ENCODE measurements around the gene SHOC2. TPM values are rescaled to one million over a fixed set of nuclear protein-coding genes. Genes with fewer than 3 reads are reported as not detected.

SHOC2 gene
- total RNA-seq, 1 donor from 2014 or later: 38.7 TPM

DNA sequence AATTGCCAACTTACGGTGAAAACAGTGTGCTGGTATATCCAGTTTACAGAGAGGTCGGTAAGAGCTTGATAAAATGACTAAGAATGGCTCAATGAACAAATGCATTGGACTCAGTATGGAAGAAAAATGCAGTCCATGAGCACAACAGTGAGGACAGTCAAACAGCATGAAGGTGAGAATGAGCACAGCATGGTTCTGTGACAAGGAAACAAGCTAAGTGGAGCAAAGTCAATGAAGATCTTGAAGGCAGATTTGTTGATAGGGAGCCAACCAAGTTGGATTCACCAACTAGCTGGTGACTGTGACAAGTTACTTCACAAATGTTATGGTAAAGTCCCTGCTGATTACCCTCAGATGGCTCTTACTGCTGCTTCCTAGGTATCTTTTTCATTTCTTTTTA lies 75.9 kb downstream of the SHOC2 start:
- Mint-ChIP-seq H3K4me1 (ENCODE audit: unreplicated experiment) (peaks cover 9% of the 10 kb centered on the region), H3K27me3 (no peaks in the 10 kb centered on the region), H3K9me3 (peaks cover 3% of the 10 kb centered on the region), H3K27ac (no peak overlapping the region), H3K36me3 (peaks cover 16% of the 10 kb centered on the region), H3K4me3 (no peak overlapping the region)
- TF ChIP-seq, protein P1, sequence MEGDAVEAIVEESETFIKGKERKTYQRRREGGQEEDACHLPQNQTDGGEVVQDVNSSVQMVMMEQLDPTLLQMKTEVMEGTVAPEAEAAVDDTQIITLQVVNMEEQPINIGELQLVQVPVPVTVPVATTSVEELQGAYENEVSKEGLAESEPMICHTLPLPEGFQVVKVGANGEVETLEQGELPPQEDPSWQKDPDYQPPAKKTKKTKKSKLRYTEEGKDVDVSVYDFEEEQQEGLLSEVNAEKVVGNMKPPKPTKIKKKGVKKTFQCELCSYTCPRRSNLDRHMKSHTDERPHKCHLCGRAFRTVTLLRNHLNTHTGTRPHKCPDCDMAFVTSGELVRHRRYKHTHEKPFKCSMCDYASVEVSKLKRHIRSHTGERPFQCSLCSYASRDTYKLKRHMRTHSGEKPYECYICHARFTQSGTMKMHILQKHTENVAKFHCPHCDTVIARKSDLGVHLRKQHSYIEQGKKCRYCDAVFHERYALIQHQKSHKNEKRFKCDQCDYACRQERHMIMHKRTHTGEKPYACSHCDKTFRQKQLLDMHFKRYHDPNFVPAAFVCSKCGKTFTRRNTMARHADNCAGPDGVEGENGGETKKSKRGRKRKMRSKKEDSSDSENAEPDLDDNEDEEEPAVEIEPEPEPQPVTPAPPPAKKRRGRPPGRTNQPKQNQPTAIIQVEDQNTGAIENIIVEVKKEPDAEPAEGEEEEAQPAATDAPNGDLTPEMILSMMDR (conservative IDR thresholded peaks at IDR 0.05): no peak
- DNase-seq (ENCODE audit: extremely low spot score, unreplicated experiment): no peak

GRCh38 chr10:110996256-110996655 lies 76.9 kb downstream of the SHOC2 start:
- H3K27me3 Mint-ChIP-seq: no peaks in the 10 kb centered on the region
- H3K4me1 Mint-ChIP-seq (ENCODE audit: unreplicated experiment): peaks cover 9% of the 10 kb centered on the region
- H3K9me3 Mint-ChIP-seq: peaks cover 3% of the 10 kb centered on the region
- H3K27ac Mint-ChIP-seq: no peak overlapping the region
- no peak for DNase-seq (ENCODE audit: extremely low spot score, unreplicated experiment)
- H3K36me3 Mint-ChIP-seq: peaks cover 16% of the 10 kb centered on the region
- no peak overlapping the region for H3K4me3 Mint-ChIP-seq
- TF ChIP-seq, protein P1 (conservative IDR thresholded peaks at IDR 0.05): no peak

GRCh38 chr10:111004016-111004415 lies 84.6 kb downstream of the SHOC2 start:
- Mint-ChIP-seq H3K36me3 (peaks cover 24% of the 10 kb centered on the region), H3K9me3 (no peaks in the 10 kb centered on the region), H3K27ac (no peak overlapping the region), H3K4me3 (no peak overlapping the region), H3K4me1 (ENCODE audit: unreplicated experiment) (peaks cover 14% of the 10 kb centered on the region), H3K27me3 (no peaks in the 10 kb centered on the region)
- TF ChIP-seq, protein P1 (conservative IDR thresholded peaks at IDR 0.05): no peak
- DNase-seq (ENCODE audit: extremely low spot score, unreplicated experiment): no peak

DNA sequence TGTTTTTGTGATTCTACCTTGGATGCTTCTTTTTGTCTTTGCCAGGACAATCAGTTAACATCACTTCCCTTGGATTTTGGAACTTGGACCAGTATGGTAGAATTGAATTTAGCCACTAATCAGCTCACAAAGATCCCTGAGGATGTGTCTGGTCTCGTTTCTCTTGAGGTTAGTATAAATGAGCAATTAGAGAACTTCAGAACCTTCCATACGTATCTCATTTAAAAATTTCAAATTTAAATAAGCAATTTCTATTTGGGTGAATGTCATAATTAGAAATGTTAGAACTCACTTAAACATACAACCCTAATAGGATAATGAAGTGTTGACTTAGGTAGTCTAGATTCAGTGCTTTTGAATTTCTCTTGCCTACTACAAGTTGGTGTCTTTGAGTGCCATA lies 88.1 kb downstream of the SHOC2 start:
- TF ChIP-seq, protein P1 (conservative IDR thresholded peaks at IDR 0.05): no peak
- H3K9me3 Mint-ChIP-seq: no peaks in the 10 kb centered on the region
- H3K36me3 Mint-ChIP-seq: peaks cover 19% of the 10 kb centered on the region
- H3K4me1 Mint-ChIP-seq (ENCODE audit: unreplicated experiment): peaks cover 14% of the 10 kb centered on the region
- no peak for DNase-seq (ENCODE audit: extremely low spot score, unreplicated experiment)
- no peak overlapping the region for H3K4me3 Mint-ChIP-seq
- no peaks in the 10 kb centered on the region for H3K27me3 Mint-ChIP-seq
- H3K27ac Mint-ChIP-seq: no peak overlapping the region

DNA sequence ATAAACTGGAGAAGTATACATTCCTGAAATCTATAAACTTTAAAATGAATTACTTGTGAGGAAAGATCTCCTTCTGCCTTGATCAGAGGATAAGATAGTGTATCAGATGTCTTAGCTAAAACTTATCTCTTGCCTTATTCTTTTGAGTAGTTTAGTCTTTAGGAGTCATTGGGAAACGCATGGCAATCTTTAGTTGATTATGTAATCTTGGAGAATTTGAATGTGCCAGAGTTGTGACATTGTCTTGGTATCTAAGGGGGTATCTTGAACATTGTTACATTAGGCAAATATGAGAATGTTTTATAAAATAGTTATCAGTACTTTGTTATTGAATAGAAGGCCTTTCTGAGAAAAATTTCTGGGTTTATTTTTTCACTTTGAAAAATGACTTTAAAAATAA lies 95.8 kb downstream of the SHOC2 start:
- Mint-ChIP-seq H3K9me3 (no peaks in the 10 kb centered on the region), H3K27me3 (no peaks in the 10 kb centered on the region)
- TF ChIP-seq, protein P1 (conservative IDR thresholded peaks at IDR 0.05): no peak

GRCh38 chr10:111017098-111017497 lies 97.7 kb downstream of the SHOC2 start:
- no peak overlapping the region for H3K4me3 Mint-ChIP-seq
- H3K9me3 Mint-ChIP-seq: no peaks in the 10 kb centered on the region
- no peak for DNase-seq (ENCODE audit: extremely low spot score, unreplicated experiment)
- no peaks in the 10 kb centered on the region for H3K4me1 Mint-ChIP-seq (ENCODE audit: unreplicated experiment)
- H3K36me3 Mint-ChIP-seq: peaks cover 27% of the 10 kb centered on the region
- H3K27ac Mint-ChIP-seq: no peak overlapping the region
- H3K27me3 Mint-ChIP-seq: no peaks in the 10 kb centered on the region
- TF ChIP-seq, protein P1 (conservative IDR thresholded peaks at IDR 0.05): no peak

More for the DNA sequence above, 95.8 kb downstream of the SHOC2 start:
- Mint-ChIP-seq H3K36me3 (peaks cover 23% of the 10 kb centered on the region), H3K4me1 (ENCODE audit: unreplicated experiment) (no peaks in the 10 kb centered on the region), H3K4me3 (no peak overlapping the region), H3K27ac (no peak overlapping the region)
- no peak for DNase-seq (ENCODE audit: extremely low spot score, unreplicated experiment)
